Hepatocyte (in vitro differentiated cells): ENCODE data around the gene RIPOR1. TPM values are rescaled to one million over a fixed set of nuclear protein-coding genes. Genes with fewer than 3 reads are reported as not detected.
A peak's percentile ranks its signal among the peaks of the same experiment; 100 is the strongest.

Source experiments
- DNase-seq: peaks from one replicate; pipeline ENCODE4 v3.0.0-alpha.2; 2016; ENCODE audit warnings: low spot score
- H2AFZ ChIP-seq: fragments of 200-600 bp; sonication (generic); 2 replicates; pipeline ENCODE4 v1.6.0; 2016; ENCODE audit warnings: antibody characterized with exemption, mild to moderate bottlenecking
- H3K27ac ChIP-seq: fragments of 200-600 bp; sonication (generic); 2 replicates; pipeline ENCODE4 v1.5.1; 2016; ENCODE audit warnings: mild to moderate bottlenecking
- H3K27me3 ChIP-seq: fragments of 200-600 bp; sonication (generic); 2 replicates; pipeline ENCODE4 v1.6.1; 2016
- H3K36me3 ChIP-seq: fragments of 200-600 bp; sonication (generic); replicated peaks from 2 replicates; pipeline ENCODE4 v1.5.1; 2016; ENCODE audit warnings: low read depth; ENCODE audit not compliant: insufficient read depth
- H3K4me1 ChIP-seq: fragments of 200-600 bp; sonication (generic); 2 replicates; pipeline ENCODE4 v1.5.1; 2016; ENCODE audit warnings: mild to moderate bottlenecking, moderate library complexity; ENCODE audit not compliant: insufficient read depth
- H3K4me2 ChIP-seq: fragments of 200-600 bp; sonication (generic); 2 replicates; pipeline ENCODE4 v1.6.0; 2016
- H3K4me3 ChIP-seq: fragments of 200-600 bp; sonication (generic); 2 replicates; pipeline ENCODE4 v1.5.1; 2016; ENCODE audit warnings: mild to moderate bottlenecking
- H3K79me2 ChIP-seq: fragments of 200-600 bp; sonication (generic); 2 replicates; pipeline ENCODE4 v1.6.0; 2017; ENCODE audit warnings: mild to moderate bottlenecking
- H3K9me2 ChIP-seq: fragments of 200-600 bp; sonication (generic); replicated peaks from 2 replicates; pipeline ENCODE4 v1.6.0; 2017; ENCODE audit warnings: mild to moderate bottlenecking; ENCODE audit not compliant: insufficient read depth
- H3K9me3 ChIP-seq: fragments of 200-600 bp; sonication (generic); 2 replicates; pipeline ENCODE4 v1.5.1; 2016; ENCODE audit warnings: low read depth, mild to moderate bottlenecking
- H4K20me1 ChIP-seq: fragments of 200-600 bp; sonication (generic); 2 replicates; pipeline ENCODE4 v1.6.0; 2016; ENCODE audit warnings: mild to moderate bottlenecking; ENCODE audit not compliant: insufficient read depth, poor library complexity, severe bottlenecking
- EZH2 ChIP-seq: fragments of 200-600 bp; sonication (generic); IDR thresholded peaks from 2 replicates; pipeline ENCODE4 v1.6.1; 2016; ENCODE audit warnings: antibody characterized with exemption, mild to moderate bottlenecking, borderline replicate concordance
- EZH2phosphoT487 ChIP-seq: fragments of 200-600 bp; sonication (generic); IDR thresholded peaks from one replicate; pipeline ENCODE4 v1.6.1; 2018; ENCODE audit warnings: antibody characterized with exemption, mild to moderate bottlenecking, low read depth, moderate library complexity; ENCODE audit not compliant: unreplicated experiment, severe bottlenecking
- WGBS: methylation state at CpG from one replicate; pipeline ENCODE4 v1.1.6; 2016; ENCODE audit warnings: low lambda C conversion rate; ENCODE audit errors: missing lambda C conversion rate; 5-methylcytosine and 5-hydroxymethylcytosine counted together
- polyA plus RNA-seq: library from polyadenylated mRNA; unstranded; fragments of >200 nt; fragmentation: Nextera tagmentation; extraction: Ambion mirVana; gene quantifications from 2 replicates; pipeline ENCODE4 v1.2.1, GENCODE V29; 2016
- total RNA-seq: library from RNA; depleted of rRNA; stranded (reverse); fragments of >200 nt; gene quantifications from 2 replicates; pipeline ENCODE4 v1.2.3, GENCODE V29; 2014
- TF ChIP-seq, protein P1 (sequence below): fragments of 200-600 bp; sonication (generic); IDR thresholded peaks from 2 replicates; pipeline ENCODE4 v1.5.1; 2016; ENCODE audit warnings: antibody characterized with exemption, mild to moderate bottlenecking; ENCODE audit not compliant: poor library complexity

RIPOR1 gene
- total and polyA plus RNA-seq, 2 experiments from 2014 or later: 12.5 to 38.3 TPM

DNA sequence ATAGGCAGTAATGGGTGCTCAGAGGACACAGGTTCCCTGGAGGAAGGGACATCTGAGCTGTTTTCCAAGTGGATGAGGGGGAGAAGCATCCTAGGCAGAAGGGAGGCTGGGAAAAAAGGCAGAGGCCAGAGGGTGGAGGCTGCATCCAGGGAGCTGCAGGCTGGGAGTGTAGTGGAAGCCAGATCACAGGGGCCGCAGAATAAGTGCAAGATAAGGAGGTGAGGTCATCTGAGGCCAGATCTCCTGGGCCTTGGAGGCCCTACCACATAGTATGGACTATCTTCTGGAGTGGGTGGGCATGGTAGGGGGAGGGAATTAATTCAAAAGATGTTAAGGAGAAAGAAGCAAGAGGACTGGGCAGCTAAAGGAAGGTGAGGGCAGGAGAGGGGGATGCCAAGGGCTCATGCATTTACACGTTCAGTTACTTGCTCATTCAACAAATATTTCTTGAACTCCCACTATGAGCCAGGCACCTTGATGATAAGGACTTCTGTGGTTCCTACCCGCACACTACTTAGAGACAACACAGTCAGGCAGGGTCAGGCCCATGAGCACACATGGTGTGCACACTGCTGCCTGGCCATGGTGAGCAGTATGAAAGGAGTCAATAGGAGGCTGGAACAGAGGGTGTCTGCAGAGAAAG is 2.4 kb upstream of the RIPOR1 start:
- peaks cover 17% of the 10 kb centered on the region for H3K79me2 ChIP-seq
- 73% methylated on average over 3 of the region's 3 CpGs for WGBS
- H3K9me2 ChIP-seq: no peaks in the 10 kb centered on the region
- TF ChIP-seq, protein P1, sequence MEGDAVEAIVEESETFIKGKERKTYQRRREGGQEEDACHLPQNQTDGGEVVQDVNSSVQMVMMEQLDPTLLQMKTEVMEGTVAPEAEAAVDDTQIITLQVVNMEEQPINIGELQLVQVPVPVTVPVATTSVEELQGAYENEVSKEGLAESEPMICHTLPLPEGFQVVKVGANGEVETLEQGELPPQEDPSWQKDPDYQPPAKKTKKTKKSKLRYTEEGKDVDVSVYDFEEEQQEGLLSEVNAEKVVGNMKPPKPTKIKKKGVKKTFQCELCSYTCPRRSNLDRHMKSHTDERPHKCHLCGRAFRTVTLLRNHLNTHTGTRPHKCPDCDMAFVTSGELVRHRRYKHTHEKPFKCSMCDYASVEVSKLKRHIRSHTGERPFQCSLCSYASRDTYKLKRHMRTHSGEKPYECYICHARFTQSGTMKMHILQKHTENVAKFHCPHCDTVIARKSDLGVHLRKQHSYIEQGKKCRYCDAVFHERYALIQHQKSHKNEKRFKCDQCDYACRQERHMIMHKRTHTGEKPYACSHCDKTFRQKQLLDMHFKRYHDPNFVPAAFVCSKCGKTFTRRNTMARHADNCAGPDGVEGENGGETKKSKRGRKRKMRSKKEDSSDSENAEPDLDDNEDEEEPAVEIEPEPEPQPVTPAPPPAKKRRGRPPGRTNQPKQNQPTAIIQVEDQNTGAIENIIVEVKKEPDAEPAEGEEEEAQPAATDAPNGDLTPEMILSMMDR: no peak
- TF ChIP-seq EZH2phosphoT487: no peak
- TF ChIP-seq EZH2: no peak
- H3K4me2 ChIP-seq: no peak overlapping the region
- H3K4me1 ChIP-seq: peaks cover 25% of the 10 kb centered on the region
- H3K4me3 ChIP-seq: no peak overlapping the region
- DNase-seq: no peak
- H3K27ac ChIP-seq: no peak overlapping the region
- no peaks in the 10 kb centered on the region for H3K9me3 ChIP-seq
- no peaks in the 10 kb centered on the region for H3K36me3 ChIP-seq
- H2AFZ ChIP-seq: no peak overlapping the region
- H4K20me1 ChIP-seq: peaks cover 8% of the 10 kb centered on the region
- no peaks in the 10 kb centered on the region for H3K27me3 ChIP-seq

DNA sequence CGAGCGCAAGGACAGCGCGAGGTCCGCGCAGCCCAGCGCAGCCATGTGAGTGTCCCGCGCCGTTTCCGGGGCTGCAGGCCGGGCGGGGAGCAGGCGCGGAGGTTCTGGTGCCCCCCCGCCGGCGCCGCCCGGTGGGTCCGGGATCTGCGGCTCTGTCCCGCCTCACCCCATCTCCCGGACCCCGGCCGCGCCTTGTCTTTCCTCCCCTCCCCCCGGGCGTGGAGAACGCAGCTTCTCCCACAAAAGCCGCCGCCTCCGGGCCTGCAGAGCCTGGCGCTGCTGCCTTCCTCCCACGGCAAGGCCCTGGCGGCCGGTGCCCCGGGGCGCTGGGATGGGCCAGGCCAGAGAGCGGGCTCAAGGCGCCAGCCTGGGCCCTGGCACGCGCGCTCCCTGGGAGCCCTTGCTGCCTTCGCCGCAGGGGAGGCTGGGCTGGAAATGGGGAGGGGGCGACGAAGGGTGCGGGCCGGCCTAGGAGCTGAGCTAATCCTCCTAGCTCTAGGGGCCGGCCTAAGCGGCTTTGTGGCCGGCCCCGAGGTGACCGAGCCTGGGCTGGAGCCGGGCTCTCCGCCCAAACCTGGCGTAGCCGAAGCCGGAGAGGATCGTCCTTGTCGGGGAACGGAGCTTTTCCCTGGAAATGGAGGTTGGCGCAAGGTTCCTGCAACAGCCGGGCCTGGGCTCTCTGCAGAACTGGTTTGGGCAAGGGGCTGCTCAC is 397 bp downstream of the RIPOR1 start:
- peak; percentile 67 for DNase-seq
- Histone ChIP-seq H3K27me3 (no peaks in the 10 kb centered on the region), H3K36me3 (no peaks in the 10 kb centered on the region), H3K4me1 (peaks cover 24% of the 10 kb centered on the region), H3K9me2 (no peaks in the 10 kb centered on the region), H3K9me3 (no peaks in the 10 kb centered on the region), H3K4me2 (peak overlapping the region; percentile 96), H3K4me3 (peak overlapping the region; percentile 91), H4K20me1 (peaks cover 10% of the 10 kb centered on the region), H2AFZ (peak overlapping the region; percentile 73), H3K27ac (peak overlapping the region; percentile 76), H3K79me2 (peaks cover 33% of the 10 kb centered on the region)
- WGBS: 2% methylated on average over 32 of the region's 65 CpGs
- no peak for TF ChIP-seq EZH2
- TF ChIP-seq, protein P1: no peak
- no peak for TF ChIP-seq EZH2phosphoT487

DNA sequence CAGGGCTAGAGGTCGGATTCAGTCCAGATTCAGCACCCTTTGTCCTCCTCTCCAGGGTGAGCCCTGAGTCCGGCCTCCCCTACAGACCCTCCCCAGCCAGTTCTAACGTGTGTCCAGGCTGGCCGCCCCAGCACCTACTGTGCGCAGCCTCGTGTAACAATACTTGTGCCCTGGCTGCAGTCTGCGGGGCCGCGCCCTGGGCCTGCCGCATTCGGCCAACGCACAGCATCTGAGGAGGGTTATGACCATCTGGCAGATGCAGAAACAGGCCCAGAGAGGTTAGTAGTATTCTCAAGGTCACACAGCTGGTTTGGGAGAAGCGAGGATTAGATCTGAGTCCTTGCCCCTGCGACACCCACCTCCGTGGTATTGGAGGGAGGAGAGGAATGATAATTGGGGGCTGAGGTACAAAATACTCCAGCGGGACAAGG is 968 bp downstream of the RIPOR1 start:
- no peaks in the 10 kb centered on the region for H3K27me3 ChIP-seq
- peak overlapping the region; percentile 96 for H3K4me2 ChIP-seq
- H3K9me3 ChIP-seq: no peaks in the 10 kb centered on the region
- no peak for DNase-seq
- peak overlapping the region; percentile 73 for H2AFZ ChIP-seq
- no peaks in the 10 kb centered on the region for H3K36me3 ChIP-seq
- peaks cover 33% of the 10 kb centered on the region for H3K79me2 ChIP-seq
- peak overlapping the region; percentile 76 for H3K27ac ChIP-seq
- H3K9me2 ChIP-seq: no peaks in the 10 kb centered on the region
- TF ChIP-seq EZH2 (no peak), EZH2phosphoT487 (no peak)
- TF ChIP-seq, protein P1: no peak
- peak overlapping the region; percentile 91 for H3K4me3 ChIP-seq
- H3K4me1 ChIP-seq: peaks cover 24% of the 10 kb centered on the region
- 10% methylated on average over 16 of the region's 16 CpGs for WGBS
- peaks cover 11% of the 10 kb centered on the region for H4K20me1 ChIP-seq
